Stimulated activated CD4-positive, alpha-beta T cell treated with anti-CD3 and anti-CD28 coated beads, Interleukin-1b, Interleukin-23, amount 100 ng/mL, for 1 hour (primary cell): Measurements from ENCODE around the gene SRSF4.
A peak's percentile ranks its signal among the peaks of the same experiment; 100 is the strongest.
"Not testable (repeated sequence)": the region's sequence is repeated elsewhere in the genome, so short reads cannot be mapped to it uniquely, and the experiment has no call there.

Source experiments
- DNase-seq, 2 donors: peaks; one replicate each; pipeline ENCODE4 v3.0.0-alpha.2; 2020; ENCODE audit warnings: low read depth in 2 of 2

Gene SRSF4

DNA sequence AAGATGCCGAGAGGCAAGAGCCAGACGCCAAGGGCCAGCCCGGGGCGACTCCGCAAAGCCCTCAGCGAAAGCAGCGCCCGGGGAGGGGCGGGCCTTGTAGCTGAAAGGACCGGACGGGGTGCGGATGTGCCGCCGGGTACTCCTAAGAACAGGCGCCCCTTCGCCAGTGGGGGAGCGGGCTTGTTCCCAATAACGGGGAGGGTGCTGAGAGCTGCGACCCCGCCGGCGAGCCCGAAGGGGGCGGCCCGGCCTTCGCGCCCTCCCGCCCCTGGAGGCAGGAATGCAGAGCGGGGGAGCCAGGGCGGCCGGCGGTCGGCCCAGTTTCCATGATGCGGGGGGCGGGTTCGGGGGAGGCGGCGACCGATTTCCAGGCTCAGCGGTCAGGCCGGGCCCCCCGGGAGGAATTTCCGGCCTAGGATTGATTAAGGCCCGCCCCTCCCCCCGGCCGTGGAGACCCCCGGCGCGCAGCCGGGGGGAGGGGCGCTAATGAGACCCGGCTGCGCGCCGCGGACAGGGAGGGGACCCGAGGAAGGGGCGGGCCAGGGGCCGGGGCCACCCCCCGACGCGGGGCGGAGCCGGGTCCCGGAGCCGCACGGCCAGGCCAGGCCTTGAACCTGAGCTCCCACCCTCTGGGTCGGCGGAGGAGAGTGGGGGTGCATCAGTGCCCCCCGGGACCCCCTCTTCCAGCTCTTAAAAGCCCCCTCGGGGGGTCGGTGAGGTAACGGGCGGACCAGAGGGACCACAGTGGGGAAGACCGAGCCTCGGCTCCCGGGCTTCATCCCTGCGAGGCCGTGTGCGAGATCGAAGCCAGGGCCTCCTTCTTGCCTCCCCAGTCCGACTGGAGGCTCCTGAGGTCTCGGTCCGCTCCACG lies 57.1 kb downstream of the SRSF4 start:
- DNase-seq = no peak

DNA sequence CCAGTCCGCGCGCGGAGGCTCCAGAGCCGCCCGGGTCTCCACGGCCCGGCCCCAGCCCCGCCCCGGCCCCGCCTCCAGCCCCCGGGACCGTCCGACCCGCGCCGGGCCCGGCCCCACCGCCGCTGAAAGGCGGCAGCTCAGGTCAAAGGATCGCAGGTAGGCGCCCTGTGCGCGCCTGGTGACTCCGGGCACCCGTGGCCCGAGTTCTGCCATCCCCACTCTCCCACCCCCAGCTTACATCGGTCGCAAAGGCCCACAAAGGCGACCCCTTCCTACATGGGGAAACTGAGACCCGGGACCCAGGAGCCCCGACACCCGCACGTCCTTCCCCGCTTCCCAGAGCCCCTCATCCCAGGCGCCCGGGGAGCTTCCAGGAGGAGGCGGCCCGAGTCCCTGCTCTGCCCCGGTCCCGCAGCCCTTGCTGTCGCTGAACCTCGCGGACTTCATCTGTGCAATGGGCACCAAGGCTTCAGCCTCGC lies 57.8 kb downstream of the SRSF4 start, which contains the start of gene TMEM200B:
Gene TMEM200B, minus strand, starts transcription at position 17 of the 479 bp plus-strand sequence. CDS start 2,075 bp downstream, outside the sequence.
- no peak for DNase-seq

GRCh38 chr1:29123053-29123886 lies 58.4 kb downstream of the SRSF4 start:
- DNase-seq = no peak

DNA sequence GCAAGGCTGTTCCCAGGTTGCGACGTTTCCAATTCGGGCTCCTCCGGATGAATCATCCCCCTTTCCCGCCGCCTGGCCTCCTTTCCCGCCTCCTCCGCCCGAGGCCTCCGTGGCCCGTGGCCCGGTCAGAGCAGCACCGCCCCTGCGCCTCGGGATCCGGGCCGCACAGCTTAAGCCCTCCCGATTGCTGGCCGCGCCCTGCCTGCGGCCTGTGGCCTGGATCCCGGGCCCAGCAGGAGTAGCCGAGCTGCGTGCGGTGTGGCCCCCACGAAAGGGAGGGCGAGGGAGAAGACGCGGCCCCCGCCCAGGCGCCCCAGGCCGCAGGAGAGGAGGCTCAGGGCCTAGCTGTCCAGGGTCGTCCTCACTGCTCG lies 59.0 kb downstream of the SRSF4 start:
- no peak for DNase-seq

DNA sequence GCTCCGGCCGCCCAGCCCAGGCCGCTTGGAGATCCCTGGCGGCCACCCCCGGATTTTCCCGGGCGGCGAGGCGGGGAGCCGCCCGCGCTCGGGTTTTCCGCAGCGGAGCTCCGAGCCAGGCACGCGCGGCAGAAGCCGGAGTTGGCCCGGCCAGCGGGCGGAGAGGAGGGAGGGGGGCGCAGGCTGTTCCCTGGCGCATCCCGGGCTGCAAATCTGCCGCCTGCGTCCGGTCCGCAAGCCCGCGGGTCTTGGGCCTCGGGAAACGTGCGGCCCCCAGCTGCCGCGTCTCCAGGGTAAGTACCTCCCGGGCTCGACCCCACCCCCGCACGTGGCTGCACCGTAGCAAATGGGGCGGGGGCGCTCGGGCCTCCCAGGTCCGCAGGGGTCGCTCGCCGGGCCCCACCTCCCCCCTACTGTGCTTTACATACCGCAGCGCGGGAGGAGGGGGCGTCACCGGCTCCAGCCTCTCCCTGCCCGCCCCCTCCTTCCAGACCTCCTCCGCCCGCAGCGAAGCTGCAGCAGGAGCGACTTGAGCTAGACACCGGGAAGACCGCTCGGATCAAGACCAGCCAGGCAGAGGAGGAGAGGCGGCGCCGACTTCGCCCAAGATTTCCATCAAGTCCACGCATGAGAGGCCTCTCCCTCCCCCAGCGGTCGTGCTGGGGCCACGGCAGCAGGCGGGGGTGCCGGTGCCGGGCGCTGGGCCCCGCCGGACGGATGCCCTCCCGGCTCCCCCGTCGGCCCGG lies 59.6 kb downstream of the SRSF4 start:
- DNase-seq = no peak

GRCh38 chr1:29121516-29121935 lies 60.2 kb downstream of the SRSF4 start:
- no peak for DNase-seq

DNA sequence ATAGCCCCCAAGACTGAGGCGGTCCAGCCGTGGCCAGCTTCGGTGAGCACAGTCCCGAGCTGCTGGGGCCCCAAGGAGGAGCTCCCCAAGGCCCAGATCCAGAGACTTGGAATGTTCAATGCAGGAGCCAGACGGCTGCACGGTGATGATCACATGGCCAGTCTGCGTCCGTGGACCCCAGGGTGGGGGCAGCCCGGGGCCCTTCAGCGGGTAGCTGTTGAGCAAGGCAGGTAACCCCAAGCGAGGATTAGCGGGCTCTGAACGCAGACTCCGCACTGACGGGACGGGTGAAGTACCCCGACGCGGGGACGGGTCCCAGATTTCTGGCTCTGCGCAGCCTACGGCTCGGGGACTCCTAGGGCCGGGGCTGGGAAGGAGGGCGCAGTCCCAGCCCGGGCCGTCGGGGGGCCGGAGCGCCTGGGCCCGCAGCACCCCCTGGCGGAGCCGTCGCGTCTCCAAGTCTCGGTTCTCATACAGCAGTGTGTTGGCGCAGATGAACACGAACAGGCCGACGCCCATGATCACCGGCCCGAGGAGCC lies 60.7 kb downstream of the SRSF4 start:
- DNase-seq = peak; percentile 9 to 42

DNA sequence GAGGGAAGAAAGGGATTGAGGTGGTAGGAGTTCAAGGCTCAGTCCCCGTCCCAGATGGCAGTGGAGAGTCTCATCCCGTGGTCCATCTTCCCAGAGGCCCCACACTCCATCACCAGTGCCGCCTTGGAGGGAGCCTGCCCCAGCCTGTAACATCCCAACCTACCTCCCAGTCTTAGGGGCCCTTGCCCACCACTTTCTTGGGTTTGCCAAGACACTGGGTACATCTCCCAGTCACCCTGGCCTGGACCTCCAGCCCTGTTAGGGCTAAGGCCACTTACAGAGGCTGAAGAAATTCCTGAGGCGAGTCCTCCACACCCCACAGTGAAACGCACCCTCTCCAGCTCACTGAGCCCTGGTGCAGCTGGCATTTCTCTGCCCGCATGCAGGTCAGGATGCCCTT lies 61.3 kb downstream of the SRSF4 start:
- DNase-seq = no peak

- no peak for DNase-seq
Measured at GRCh38 chr1:29119121-29119929, 62.4 kb downstream of the SRSF4 start.

DNA sequence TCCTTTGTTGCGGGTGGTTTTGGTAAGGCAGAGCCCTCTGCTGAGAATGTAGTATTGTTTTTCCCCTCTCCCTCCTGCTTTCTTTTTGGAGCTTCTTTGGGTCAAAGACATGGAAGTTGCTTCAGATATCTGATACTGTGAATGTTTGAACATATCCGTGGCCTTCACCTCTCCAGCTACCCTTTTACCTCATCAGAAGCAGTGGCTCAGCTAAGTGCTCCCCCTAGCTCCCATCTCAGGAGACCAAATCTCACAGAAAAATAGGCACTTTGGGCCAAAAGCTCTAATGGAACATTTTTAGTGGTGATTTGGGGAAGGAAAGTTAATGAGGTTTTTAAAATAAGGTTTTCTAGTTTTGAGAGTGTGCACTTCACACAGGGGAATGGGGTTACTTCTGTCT lies 64.3 kb downstream of the SRSF4 start:
- DNase-seq = no peak

DNA sequence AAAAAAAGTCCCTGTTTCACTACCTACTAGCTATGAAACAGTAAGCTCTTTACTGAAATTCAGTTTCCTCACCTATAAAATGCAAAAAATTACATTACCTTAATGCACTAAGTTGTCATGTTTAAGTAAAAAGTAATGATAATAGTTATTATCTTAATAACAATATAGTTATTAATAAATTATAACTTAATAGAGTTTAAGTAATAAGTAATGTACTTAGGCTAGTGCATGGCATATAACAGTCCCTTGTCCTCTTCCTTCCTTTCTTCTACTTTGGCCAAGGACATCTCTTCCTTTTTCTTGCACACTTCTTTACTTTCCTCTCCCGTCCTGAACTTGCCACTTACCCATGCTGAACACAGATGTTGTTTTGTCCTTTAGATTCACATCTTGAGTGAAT lies 67.0 kb downstream of the SRSF4 start:
- DNase-seq = no peak

DNA sequence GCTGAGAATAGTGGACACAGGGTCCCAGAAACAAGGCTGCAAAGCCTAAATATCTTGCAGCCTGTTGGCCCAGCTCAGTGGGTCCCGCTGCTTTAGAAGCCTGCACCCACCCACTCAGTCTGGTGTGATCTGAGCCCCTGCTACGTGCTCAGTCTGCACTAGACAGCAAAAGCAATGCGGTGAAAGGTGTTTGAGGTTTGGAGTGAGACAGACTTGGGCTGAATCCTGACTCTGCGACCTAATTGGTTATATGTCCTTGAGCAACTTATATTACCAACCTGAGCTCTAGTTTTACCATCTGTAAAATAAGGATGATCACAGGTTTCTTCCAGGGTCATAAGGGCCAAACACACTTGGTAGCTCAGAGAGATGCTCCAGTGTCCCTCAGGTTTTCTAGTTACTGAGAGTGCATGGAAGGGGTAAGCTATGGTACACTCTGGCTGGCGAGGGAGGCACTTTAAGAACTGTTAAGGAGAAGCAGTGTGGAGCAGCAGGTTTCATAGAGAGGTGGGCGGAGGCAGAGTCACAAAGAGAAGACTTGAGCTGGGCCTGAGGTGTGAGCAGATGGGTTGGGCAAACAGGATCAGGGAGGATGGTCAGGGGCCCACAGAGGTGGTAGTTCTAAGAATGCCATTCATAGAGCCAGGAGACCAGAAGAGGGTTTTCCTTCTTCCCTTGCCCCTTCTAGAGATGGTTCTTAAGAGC lies 68.1 kb downstream of the SRSF4 start:
- DNase-seq = no peak

- no peak for DNase-seq
Measured at GRCh38 chr1:29112705-29113412, 68.8 kb downstream of the SRSF4 start.

DNA sequence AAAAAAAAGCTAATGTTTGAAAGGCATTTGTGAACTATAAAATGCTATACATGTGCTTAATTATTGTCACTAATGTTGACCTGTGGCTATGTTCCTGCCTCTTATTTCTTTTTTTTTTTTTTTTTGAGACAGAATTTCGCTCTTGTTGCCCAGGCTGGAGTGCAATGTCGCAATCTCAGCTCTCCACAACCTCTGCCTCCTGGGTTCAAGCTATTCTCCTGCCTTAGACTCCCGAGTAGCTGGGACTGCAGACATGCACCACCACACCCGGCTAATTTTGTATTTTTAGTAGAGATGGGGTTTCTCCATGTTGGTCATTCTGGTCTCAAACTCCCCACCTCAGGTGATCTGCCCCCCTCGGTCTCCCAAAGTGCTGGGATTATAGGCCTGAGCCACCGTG lies 73.7 kb downstream of the SRSF4 start:
- DNase-seq = not testable (repeated sequence)

- DNase-seq = no peak
Measured at GRCh38 chr1:29105822-29106221, 75.9 kb downstream of the SRSF4 start.

GRCh38 chr1:29100487-29100886 lies 81.2 kb downstream of the SRSF4 start:
- DNase-seq = no peak

- DNase-seq = no peak
Measured at GRCh38 chr1:29099286-29099685, 82.4 kb downstream of the SRSF4 start.
